H1 (cell line): Measurements from ENCODE around the gene PRKAB1. TPM values are rescaled to one million over a fixed set of nuclear protein-coding genes. Genes with fewer than 3 reads are reported as not detected.

Source experiments
- CTCF ChIA-PET: fragments of 300-600 bp; sonication (Branson Sonifier 250); formaldehyde crosslinking; loops from one replicate; lab custom pipeline; 2021; ENCODE audit not compliant: partially characterized antibody; lab: Charles Lee
- POLR2A ChIA-PET: fragments of 300-600 bp; sonication (Branson Sonifier 250); formaldehyde crosslinking; loops from one replicate; lab custom pipeline; 2021; ENCODE audit warnings: inconsistent platforms; ENCODE audit not compliant: partially characterized antibody; lab: Charles Lee
- DNase-seq, 2 experiments: peaks; one replicate each; pipeline versions ENCODE4 v3.0.0 to v3.0.0-alpha.2; 2010 to 2022; ENCODE audit warnings: low spot score in 2 of 2, low read depth in 1 of 2, mixed read lengths in 1 of 2
- FAIRE-seq: peaks from 2 replicates; lab custom pipeline; 2011; peaks lifted over from hg19 to GRCh38; lab: Jason Lieb, UNC
- H2AFZ ChIP-seq: 2 replicates; pipeline ENCODE4 v1.8.1; 2012; ENCODE audit warnings: low read length, inconsistent platforms
- H2AK5ac ChIP-seq: 2 replicates; pipeline ENCODE4 v1.6.1; 2013; ENCODE audit warnings: low read depth, low read length
- H2BK120ac ChIP-seq: replicated peaks from 2 replicates; pipeline ENCODE3; 2013; ENCODE audit warnings: low read depth, low read length, inconsistent platforms
- H2BK12ac ChIP-seq: 2 replicates; pipeline ENCODE4 v1.6.1; 2013; ENCODE audit warnings: low read depth, low read length
- H2BK15ac ChIP-seq: 2 replicates; pipeline ENCODE4 v1.6.1; 2013; ENCODE audit warnings: low read length
- H2BK20ac ChIP-seq: 2 replicates; pipeline ENCODE4 v1.6.1; 2013; ENCODE audit warnings: low read length
- H2BK5ac ChIP-seq: 2 replicates; pipeline ENCODE4 v1.6.1; 2013; ENCODE audit warnings: low read depth, low read length
- H3K14ac ChIP-seq: 2 replicates; pipeline ENCODE4 v1.6.1; 2013; ENCODE audit warnings: inconsistent platforms; ENCODE audit not compliant: insufficient read length
- H3K18ac ChIP-seq: 2 replicates; pipeline ENCODE4 v1.6.1; 2013; ENCODE audit warnings: low read length; ENCODE audit errors: extremely low read depth
- H3K23ac ChIP-seq: 2 replicates; pipeline ENCODE4 v1.6.1; 2013; ENCODE audit warnings: inconsistent platforms; ENCODE audit not compliant: insufficient read length
- H3K23me2 ChIP-seq: 2 replicates; pipeline ENCODE4 v1.6.1; 2013; ENCODE audit warnings: low read depth, low read length
- H3K27ac ChIP-seq: 2 replicates; pipeline ENCODE4 v1.6.1; 2011; ENCODE audit warnings: low read depth, low read length, inconsistent platforms
- H3K27me3 ChIP-seq, 4 experiments: replicated peaks in 1 of 4; 1 replicate in 1 of 4; 2 replicates in 3 of 4; pipeline versions ENCODE4 v1.6.1 to v1.8.1; 2011 to 2013; ENCODE audit warnings: low read length in 3 of 4, mild to moderate bottlenecking in 3 of 4, inconsistent platforms in 2 of 4, mixed read lengths in 2 of 4, moderate library complexity in 1 of 4; ENCODE audit not compliant: control insufficient read depth in 3 of 4, insufficient read depth in 3 of 4; ENCODE audit errors: extremely low read depth in 1 of 4
- H3K36me3 ChIP-seq, 4 experiments: 2 replicates each; pipeline versions ENCODE4 v1.6.1 to v1.8.1; 2011 to 2013; ENCODE audit warnings: mild to moderate bottlenecking in 4 of 4, low read length in 3 of 4, moderate library complexity in 2 of 4, control low read depth in 1 of 4, inconsistent platforms in 1 of 4; ENCODE audit not compliant: insufficient read depth in 4 of 4, control insufficient read depth in 2 of 4
- H3K4ac ChIP-seq: replicated peaks from 2 replicates; pipeline ENCODE3; 2013; ENCODE audit warnings: low read length, low read depth, mixed read lengths, inconsistent platforms; ENCODE audit not compliant: insufficient read length
- H3K4me1 ChIP-seq, 4 experiments: replicated peaks in 1 of 4; 1 replicate in 1 of 4; 2 replicates in 3 of 4; pipeline versions ENCODE4 v1.6.1 to v1.8.1; 2011 to 2013; ENCODE audit warnings: low read length in 3 of 4, inconsistent platforms in 2 of 4, mixed read lengths in 1 of 4; ENCODE audit not compliant: insufficient read depth in 4 of 4, control insufficient read depth in 3 of 4
- H3K4me2 ChIP-seq, 2 experiments: 2 replicates each; pipeline versions ENCODE4 v1.6.1 to v1.8.1; 2011 to 2013; ENCODE audit warnings: low read depth in 2 of 2, low read length in 2 of 2, control low read depth in 1 of 2, inconsistent platforms in 1 of 2, mild to moderate bottlenecking in 1 of 2; ENCODE audit not compliant: insufficient read depth in 1 of 2
- H3K4me3 ChIP-seq, 4 experiments: fragments of 200-600, 300-600 bp in 1 of 4; sonication (generic), shearing (Covaris generic), sonication (Bioruptor Twin) in 1 of 4; 2 replicates each; pipeline versions ENCODE4 v1.5.1 to v1.8.1; 2011 to 2016; ENCODE audit warnings: low read length in 4 of 4, low read depth in 3 of 4, control low read depth in 2 of 4, inconsistent platforms in 2 of 4, mild to moderate bottlenecking in 2 of 4, mixed read lengths in 1 of 4, moderate library complexity in 1 of 4; ENCODE audit not compliant: insufficient read depth in 2 of 4; ENCODE audit errors: extremely low read depth in 1 of 4
- H3K56ac ChIP-seq: replicated peaks from 2 replicates; pipeline ENCODE3; 2013; ENCODE audit warnings: low read depth, mild to moderate bottlenecking, mixed read lengths, low read length, inconsistent platforms; ENCODE audit not compliant: insufficient read length
- H3K79me1 ChIP-seq: 2 replicates; pipeline ENCODE4 v1.6.1; 2013; ENCODE audit warnings: low read depth, low read length, control low read depth
- H3K79me2 ChIP-seq, 2 experiments: 2 replicates each; pipeline versions ENCODE4 v1.6.1 to v1.8.1; 2012 to 2013; ENCODE audit warnings: low read length in 2 of 2, mild to moderate bottlenecking in 2 of 2, inconsistent platforms in 1 of 2; ENCODE audit not compliant: insufficient read depth in 2 of 2, control insufficient read depth in 1 of 2
- H3K9ac ChIP-seq, 4 experiments: replicated peaks in 1 of 4; 1 replicate in 1 of 4; 2 replicates in 3 of 4; pipeline versions ENCODE4 v1.6.1 to v1.8.1; 2011 to 2013; ENCODE audit warnings: low read depth in 3 of 4, low read length in 3 of 4, control low read depth in 2 of 4, mild to moderate bottlenecking in 2 of 4, moderate library complexity in 2 of 4, inconsistent platforms in 1 of 4; ENCODE audit errors: extremely low read depth in 1 of 4
- H3K9me3 ChIP-seq, 2 experiments: 2 replicates each; pipeline versions ENCODE4 v1.6.1 to v1.8.1; 2012 to 2013; ENCODE audit warnings: mild to moderate bottlenecking in 2 of 2, moderate library complexity in 2 of 2, control low read depth in 1 of 2, inconsistent platforms in 1 of 2, low read depth in 1 of 2, low read length in 1 of 2, mixed read lengths in 1 of 2; ENCODE audit not compliant: insufficient read depth in 2 of 2
- H4K20me1 ChIP-seq, 2 experiments: replicated peaks in 1 of 2; 2 replicates each; pipeline versions ENCODE3 to v1.8.1; 2011 to 2013; ENCODE audit warnings: inconsistent platforms in 2 of 2, low read length in 2 of 2, mild to moderate bottlenecking in 1 of 2; ENCODE audit not compliant: insufficient read depth in 2 of 2, control insufficient read depth in 1 of 2
- H4K5ac ChIP-seq: 2 replicates; pipeline ENCODE4 v1.6.1; 2013; ENCODE audit warnings: low read length, low read depth, mixed read lengths, inconsistent platforms; ENCODE audit not compliant: insufficient read length
- H4K8ac ChIP-seq: 2 replicates; pipeline ENCODE4 v1.8.0; 2013; ENCODE audit warnings: mild to moderate bottlenecking, moderate library complexity, low read length, inconsistent platforms; ENCODE audit not compliant: insufficient read depth; ENCODE audit errors: extremely low read depth
- H4K91ac ChIP-seq: replicated peaks from 2 replicates; pipeline ENCODE3; 2013; ENCODE audit warnings: low read length, mixed read lengths, inconsistent platforms; ENCODE audit not compliant: insufficient read length
- BACH1 ChIP-seq: IDR thresholded peaks from 2 replicates; pipeline ENCODE4 v1.6.1; 2012; ENCODE audit warnings: low read length, improper control_type of control experiment
- CREB1 ChIP-seq: IDR thresholded peaks from 2 replicates; pipeline ENCODE4 v1.6.1; 2012; ENCODE audit warnings: inconsistent platforms
- CTCF ChIP-seq, 3 experiments: IDR thresholded peaks; 1 replicate in 2 of 3; 2 replicates in 1 of 3; pipeline versions ENCODE4 v1.5.1 to v1.6.1; 2011; ENCODE audit warnings: low read length in 3 of 3, mild to moderate bottlenecking in 3 of 3, inconsistent platforms in 2 of 3, low read depth in 1 of 3, moderate library complexity in 1 of 3; ENCODE audit not compliant: insufficient read depth in 1 of 3; ENCODE audit errors: control extremely low read depth in 1 of 3
- GTF2F1 ChIP-seq: IDR thresholded peaks from 2 replicates; pipeline ENCODE4 v1.6.1; 2012; ENCODE audit warnings: low read depth, low read length, improper control_type of control experiment, borderline replicate concordance
- JUND ChIP-seq: IDR thresholded peaks from 2 replicates; pipeline ENCODE4 v1.6.1; 2011; ENCODE audit warnings: mild to moderate bottlenecking, improper control_type of control experiment, low read length
- MAX ChIP-seq: IDR thresholded peaks from 2 replicates; pipeline ENCODE4 v1.6.1; 2012; ENCODE audit warnings: inconsistent platforms
- POU5F1 ChIP-seq: IDR thresholded peaks from 2 replicates; pipeline ENCODE4 v1.6.1; 2011; ENCODE audit warnings: low read depth, mild to moderate bottlenecking, low read length, moderate library complexity
- SRF ChIP-seq: IDR thresholded peaks from 2 replicates; pipeline ENCODE4 v1.6.1; 2011; ENCODE audit warnings: mild to moderate bottlenecking, low read depth, low read length, moderate library complexity
- WGBS, 2 experiments: shearing (Covaris generic) in 1 of 2; methylation state at CpG; one replicate each; pipeline versions ENCODE4 v1.1.6 to v1.1.7; 2013 to 2015; ENCODE audit warnings: low lambda C conversion rate in 2 of 2, mixed read lengths in 2 of 2, inconsistent platforms in 1 of 2, low coverage in 1 of 2, missing lambda C conversion rate in 1 of 2; ENCODE audit not compliant: insufficient replicate concordance in 2 of 2, insufficient coverage in 1 of 2, insufficient read length in 1 of 2; ENCODE audit errors: extremely low coverage in 1 of 2, missing lambda C conversion rate in 1 of 2; 5-methylcytosine and 5-hydroxymethylcytosine counted together
- polyA plus RNA-seq, 7 experiments: library from polyadenylated mRNA; depleted of rRNA in 3 of 7; stranded (reverse) in 5 of 7; unstranded in 2 of 7; fragments of >200 nt in 5 of 7; fragments of 200-250 nt in 2 of 7; gene quantifications; 1 replicate in 5 of 7; 2 replicates in 1 of 7; 4 replicates in 1 of 7; pipeline versions ENCODE4 v1.2.1 to v1.2.3, GENCODE V29; 2011 to 2013; ENCODE audit warnings: missing spikeins in 2 of 7, mixed read lengths in 2 of 7
- total RNA-seq: library from RNA; stranded (reverse); fragmentation: NEBNext Ultra II Directional; extraction: Animal tissue kit (Norgen Biotek cat#: 25700); gene quantifications from 2 replicates; pipeline ENCODE4 v1.2.1, GENCODE V29; 2021
- TF ChIP-seq, protein P1 (sequence below): IDR thresholded peaks from 2 replicates; pipeline ENCODE4 v1.6.1; 2012; ENCODE audit warnings: low read length, inconsistent platforms

Gene PRKAB1
- total and polyA plus RNA-seq, 2 of the 8 experiments (the other 6 are each of a cell fraction or from before 2014, with no cell fraction given): 24.0 to 32.1 TPM

GRCh38 chr12:119710374-119710964 is 42.5 kb downstream of the PRKAB1 start:
- no peak overlapping the region for H3K18ac ChIP-seq
- TF ChIP-seq, protein P1, sequence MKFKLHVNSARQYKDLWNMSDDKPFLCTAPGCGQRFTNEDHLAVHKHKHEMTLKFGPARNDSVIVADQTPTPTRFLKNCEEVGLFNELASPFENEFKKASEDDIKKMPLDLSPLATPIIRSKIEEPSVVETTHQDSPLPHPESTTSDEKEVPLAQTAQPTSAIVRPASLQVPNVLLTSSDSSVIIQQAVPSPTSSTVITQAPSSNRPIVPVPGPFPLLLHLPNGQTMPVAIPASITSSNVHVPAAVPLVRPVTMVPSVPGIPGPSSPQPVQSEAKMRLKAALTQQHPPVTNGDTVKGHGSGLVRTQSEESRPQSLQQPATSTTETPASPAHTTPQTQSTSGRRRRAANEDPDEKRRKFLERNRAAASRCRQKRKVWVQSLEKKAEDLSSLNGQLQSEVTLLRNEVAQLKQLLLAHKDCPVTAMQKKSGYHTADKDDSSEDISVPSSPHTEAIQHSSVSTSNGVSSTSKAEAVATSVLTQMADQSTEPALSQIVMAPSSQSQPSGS: no peak
- TF ChIP-seq SRF (no peak), CTCF (IDR thresholded peaks at IDR 0.05; ENCODE audit: control extremely low read depth in 1 of 3, insufficient read depth in 1 of 3, low read depth in 1 of 3, low read length in 3 of 3) (no peak), BACH1 (no peak), CREB1 (no peak), POU5F1 (no peak), GTF2F1 (no peak), JUND (no peak), MAX (no peak)

More at GRCh38 chr12:119710374-119710964, 42.5 kb downstream of the PRKAB1 start:
- no peaks in the 10 kb centered on the region for H4K20me1 ChIP-seq
- H3K23ac ChIP-seq: no peak overlapping the region
- no peak overlapping the region for H4K8ac ChIP-seq
- no peaks in the 10 kb centered on the region for H3K23me2 ChIP-seq
- H2BK120ac ChIP-seq: no peak overlapping the region
- H2BK12ac ChIP-seq: no peak overlapping the region
- DNase-seq (no peak), FAIRE-seq (no peak)
- no peak overlapping the region for H3K9ac ChIP-seq
- H3K79me2 ChIP-seq: no peaks in the 10 kb centered on the region
- no peaks in the 10 kb centered on the region for H3K79me1 ChIP-seq
- H3K27ac ChIP-seq: no peak overlapping the region
- no peaks in the 10 kb centered on the region for H3K4me1 ChIP-seq
- H3K14ac ChIP-seq: no peak overlapping the region
- ChIA-PET CTCF (interaction anchor here (0.5 to 1.6 kb wide), 2 partner anchors 70 to 654 kb away, joined by 4 read pairs; no protein-coding TSS in a partner anchor), POLR2A (interaction anchor here (1.0 kb wide), 1 partner anchor 491 kb away, joined by 4 read pairs; the partner anchor contains the start of gene RPLP0)
- H3K36me3 ChIP-seq: peaks cover 21 to 78% (median 47%) of the 10 kb centered on the region in 4 experiments
- no peak overlapping the region for H3K4ac ChIP-seq
- H3K4me3 ChIP-seq: no peak overlapping the region
- H3K56ac ChIP-seq: no peak overlapping the region
- H2AFZ ChIP-seq: no peak overlapping the region
- no peak overlapping the region for H2BK15ac ChIP-seq
- no peak overlapping the region for H4K5ac ChIP-seq
- H3K9me3 ChIP-seq: no peaks in the 10 kb centered on the region
- H2BK5ac ChIP-seq: no peak overlapping the region
- no peak overlapping the region for H2AK5ac ChIP-seq
- no peaks in the 10 kb centered on the region for H3K27me3 ChIP-seq
- 86% methylated on average over 11 of the region's 11 CpGs; no CpG with 5 or more reads in 1 of the 2 experiments for WGBS, 2 experiments
- no peak overlapping the region for H2BK20ac ChIP-seq
- H4K91ac ChIP-seq: no peak overlapping the region
- H3K4me2 ChIP-seq: no peak overlapping the region
